SK-N-SH (cell line): ENCODE measurements around the gene APOLD1. TPM values are rescaled to one million over a fixed set of nuclear protein-coding genes. Genes with fewer than 3 reads are reported as not detected.
A peak's percentile ranks its signal among the peaks of the same experiment; 100 is the strongest.

ENCODE experiments used
- CTCF ChIA-PET: fragments of 300-600, 350-600 bp; formaldehyde crosslinking; extraction: SDS; loops from one replicate; lab custom pipeline; 2021; lab: Yijun Ruan, JAX
- POLR2A ChIA-PET: fragments of 350-600 bp; sonication (Branson Sonifier 250); formaldehyde crosslinking; extraction: SDS; loops from one replicate; lab custom pipeline; 2020; ENCODE audit warnings: antibody characterized with exemption, inconsistent platforms; lab: Yijun Ruan, JAX
- DNase-seq: peaks from one replicate; pipeline ENCODE4 v3.0.0; 2012
- H2AFZ ChIP-seq: fragments of 200-600 bp; sonication (generic); 2 replicates; pipeline ENCODE4 v1.8.1; 2016; ENCODE audit warnings: antibody characterized with exemption, mild to moderate bottlenecking, low read depth
- H3F3A ChIP-seq: fragments of 200-600 bp; sonication (generic); replicated peaks from 2 replicates; pipeline ENCODE3; 2016; ENCODE audit warnings: antibody characterized with exemption, mild to moderate bottlenecking; ENCODE audit not compliant: insufficient read depth
- H3K27ac ChIP-seq, 2 experiments: fragments of 200-500 bp in 1 of 2; fragments of 200-600 bp in 1 of 2; sonication (Bioruptor generic) in 1 of 2; sonication (generic), shearing (Covaris generic) in 1 of 2; 2 replicates each; pipeline versions ENCODE4 v1.5.1 to v1.6.1; 2014 to 2016; ENCODE audit warnings: low read depth in 2 of 2, inconsistent platforms in 1 of 2, low read length in 1 of 2, mild to moderate bottlenecking in 1 of 2, mixed read lengths in 1 of 2
- H3K27me3 ChIP-seq: fragments of 200-600 bp; sonication (generic), shearing (Covaris generic); 2 replicates; pipeline ENCODE4 v1.6.1; 2016; ENCODE audit warnings: mixed run types; ENCODE audit not compliant: insufficient read depth
- H3K36me3 ChIP-seq, 2 experiments: fragments of 200-500 bp in 1 of 2; fragments of 200-600 bp in 1 of 2; sonication (Bioruptor generic) in 1 of 2; sonication (generic) in 1 of 2; replicated peaks in 1 of 2; 2 replicates each; pipeline versions ENCODE3 to v1.5.1; 2014 to 2016; ENCODE audit warnings: low read length in 1 of 2, mild to moderate bottlenecking in 1 of 2; ENCODE audit not compliant: insufficient read depth in 2 of 2, control insufficient read depth in 1 of 2
- H3K4me1 ChIP-seq, 2 experiments: fragments of 200-500 bp in 1 of 2; fragments of 200-600 bp in 1 of 2; sonication (Bioruptor generic) in 1 of 2; sonication (generic), shearing (Covaris generic) in 1 of 2; 2 replicates each; pipeline versions ENCODE4 v1.5.1 to v1.6.1; 2014 to 2016; ENCODE audit warnings: low read depth in 1 of 2, low read length in 1 of 2, mixed run types in 1 of 2; ENCODE audit not compliant: insufficient read depth in 2 of 2, control insufficient read depth in 1 of 2
- H3K4me2 ChIP-seq: fragments of 200-600 bp; sonication (generic), shearing (Covaris generic); 2 replicates; pipeline ENCODE4 v1.6.1; 2017; ENCODE audit warnings: mixed run types
- H3K4me3 ChIP-seq, 2 experiments: fragments of 200-500 bp in 1 of 2; fragments of 200-600 bp in 1 of 2; sonication (Bioruptor generic) in 1 of 2; sonication (generic), shearing (Covaris generic) in 1 of 2; 2 replicates each; pipeline versions ENCODE4 v1.5.1 to v1.8.1; 2014 to 2016; ENCODE audit warnings: low read depth in 2 of 2, inconsistent platforms in 1 of 2, low read length in 1 of 2, mild to moderate bottlenecking in 1 of 2, mixed read lengths in 1 of 2, moderate library complexity in 1 of 2
- H3K79me2 ChIP-seq: fragments of 200-600 bp; sonication (generic); 2 replicates; pipeline ENCODE4 v1.8.1; 2017; ENCODE audit warnings: mild to moderate bottlenecking; ENCODE audit not compliant: insufficient read depth
- H3K9ac ChIP-seq: fragments of 200-600 bp; sonication (generic); 2 replicates; pipeline ENCODE4 v1.6.1; 2017; ENCODE audit warnings: mixed run types
- H3K9me2 ChIP-seq: fragments of 200-600 bp; sonication (generic); 2 replicates; pipeline ENCODE4 v1.6.1; 2017; ENCODE audit warnings: mixed run types
- H3K9me3 ChIP-seq: fragments of 200-600 bp; sonication (generic); 2 replicates; pipeline ENCODE4 v1.6.1; 2017; ENCODE audit warnings: mixed run types, mild to moderate bottlenecking, moderate library complexity
- H4K20me1 ChIP-seq: fragments of 200-600 bp; sonication (generic); 2 replicates; pipeline ENCODE4 v1.6.1; 2017; ENCODE audit warnings: mild to moderate bottlenecking, mixed run types; ENCODE audit not compliant: insufficient read depth
- CHD2 ChIP-seq: fragments of 150-350 bp; IDR thresholded peaks from 2 replicates; pipeline ENCODE4 v1.6.1; 2018; ENCODE audit warnings: low read length; ENCODE audit not compliant: partially characterized antibody
- EP300 ChIP-seq, 2 experiments: IDR thresholded peaks; 2 replicates each; pipeline versions ENCODE4 v1.4.0 to v1.6.1; 2012; ENCODE audit warnings: borderline replicate concordance in 1 of 2, low read depth in 1 of 2, low read length in 1 of 2
- FOSL2 ChIP-seq: IDR thresholded peaks from 2 replicates; pipeline ENCODE4 v1.4.0; 2012; ENCODE audit warnings: low read depth, mild to moderate bottlenecking, moderate library complexity, borderline replicate concordance
- FOXM1 ChIP-seq: IDR thresholded peaks from 2 replicates; pipeline ENCODE4 v1.4.0; 2012; ENCODE audit warnings: low read depth, mild to moderate bottlenecking
- GABPA ChIP-seq: IDR thresholded peaks from 2 replicates; pipeline ENCODE4 v1.4.0; 2012; ENCODE audit warnings: low read depth, mild to moderate bottlenecking
- GATA2 ChIP-seq: sonication (generic); formaldehyde crosslinking; IDR thresholded peaks from 2 replicates; pipeline ENCODE4 v1.5.0; 2020; ENCODE audit warnings: mild to moderate bottlenecking, missing genetic modification reagents
- IRF3 ChIP-seq: fragments of 150-350 bp; IDR thresholded peaks from 2 replicates; pipeline ENCODE4 v1.6.1; 2016; ENCODE audit warnings: mild to moderate bottlenecking, low read depth, low read length
- JUND ChIP-seq: IDR thresholded peaks from 2 replicates; pipeline ENCODE4 v1.4.0; 2012
- MEF2A ChIP-seq: IDR thresholded peaks from 2 replicates; pipeline ENCODE4 v1.4.0; 2012; ENCODE audit warnings: low read depth, borderline replicate concordance
- POLR2AphosphoS5 ChIP-seq: IDR thresholded peaks from 2 replicates; pipeline ENCODE4 v1.6.1; 2012; ENCODE audit warnings: low read depth, low read length
- RAD21 ChIP-seq: IDR thresholded peaks from 2 replicates; pipeline ENCODE4 v1.6.1; 2012; ENCODE audit warnings: mild to moderate bottlenecking, low read length
- RCOR1 ChIP-seq: fragments of 150-350 bp; IDR thresholded peaks from 2 replicates; pipeline ENCODE4 v1.6.1; 2017; ENCODE audit warnings: antibody characterized with exemption, low read length
- REST ChIP-seq: IDR thresholded peaks from 2 replicates; pipeline ENCODE4 v1.6.1; 2012; ENCODE audit warnings: mild to moderate bottlenecking, low read depth, low read length, moderate library complexity
- RFX5 ChIP-seq: IDR thresholded peaks from 2 replicates; pipeline ENCODE4 v1.6.1; 2012; ENCODE audit warnings: mild to moderate bottlenecking, improper control_type of control experiment, low read length
- RXRA ChIP-seq: IDR thresholded peaks from 2 replicates; pipeline ENCODE4 v1.4.0; 2012; ENCODE audit warnings: low read depth, mild to moderate bottlenecking, borderline replicate concordance
- SIN3A ChIP-seq: IDR thresholded peaks from 2 replicates; pipeline ENCODE4 v1.6.1; 2012; ENCODE audit warnings: low read depth, mild to moderate bottlenecking, low read length, moderate library complexity, borderline replicate concordance
- TAF1 ChIP-seq: IDR thresholded peaks from 2 replicates; pipeline ENCODE4 v1.6.1; 2012; ENCODE audit warnings: low read depth, mild to moderate bottlenecking, low read length, moderate library complexity, borderline replicate concordance
- TCF12 ChIP-seq: IDR thresholded peaks from 2 replicates; pipeline ENCODE4 v1.4.0; 2012
- TEAD4 ChIP-seq: IDR thresholded peaks from 2 replicates; pipeline ENCODE4 v1.4.0; 2012; ENCODE audit warnings: mild to moderate bottlenecking, borderline replicate concordance; ENCODE audit not compliant: insufficient read depth
- YY1 ChIP-seq: IDR thresholded peaks from 2 replicates; pipeline ENCODE4 v1.4.0; 2012; ENCODE audit warnings: low read depth, mild to moderate bottlenecking
- WGBS: methylation state at CpG from one replicate; pipeline ENCODE4 v1.1.6; 2017; ENCODE audit warnings: low lambda C conversion rate; 5-methylcytosine and 5-hydroxymethylcytosine counted together
- polyA plus RNA-seq, 3 experiments: library from polyadenylated mRNA; depleted of rRNA; stranded (reverse); fragments of >200 nt; gene quantifications; 2 replicates each; pipeline ENCODE4 v1.2.3, GENCODE V29; 2012
- TF ChIP-seq, protein P1 (sequence below): IDR thresholded peaks from 2 replicates; pipeline ENCODE4; 2012
- TF ChIP-seq, protein P2 (sequence below): fragments of 200-600 bp; sonication (generic); IDR thresholded peaks from 2 replicates; pipeline ENCODE4 v1.6.1; 2017; ENCODE audit warnings: antibody characterized with exemption, mild to moderate bottlenecking, moderate library complexity
- TF ChIP-seq, protein P3 (sequence below): IDR thresholded peaks from 2 replicates; pipeline ENCODE4 v1.4.0; 2012; ENCODE audit warnings: low read depth, borderline replicate concordance

The APOLD1 gene
- polyA plus RNA-seq, 1 of the 3 experiments (the other 2 are of a cell fraction), result 1.7 TPM

DNA sequence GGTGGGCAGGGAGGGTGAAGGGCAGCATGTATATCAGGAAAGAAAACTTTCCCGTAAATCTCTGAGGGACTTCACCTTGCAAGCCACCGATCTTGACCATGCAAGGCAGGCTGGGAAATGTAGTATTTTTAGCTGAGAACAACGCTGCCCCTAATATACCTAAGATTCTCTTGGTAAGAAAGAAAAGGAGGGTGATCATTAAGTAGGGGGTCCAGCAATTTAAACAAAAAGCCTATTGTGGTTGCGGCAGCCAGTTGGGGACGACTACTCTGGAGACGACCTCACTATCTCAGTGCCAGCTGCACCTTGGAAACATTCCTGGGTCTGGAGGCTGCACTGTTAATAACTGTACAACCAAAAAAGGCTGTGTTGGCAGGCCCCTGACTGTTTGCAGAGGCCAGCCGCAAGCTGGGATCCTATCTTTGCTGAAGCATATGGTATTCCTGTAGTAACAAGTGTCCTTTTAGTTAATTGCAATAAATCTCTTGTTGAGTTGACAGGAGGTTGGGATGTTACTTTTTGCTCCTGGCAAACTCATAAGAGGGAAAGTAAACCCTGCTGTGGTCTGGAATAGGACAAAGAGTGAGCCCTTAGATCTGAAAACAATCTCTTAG lies 6.4 kb downstream of the APOLD1 start:
- POLR2A ChIA-PET, result interaction anchor here (0.6 to 1.5 kb wide), 5 partner anchors 22 to 387 kb away, joined by 3 to 8 read pairs (median 4); partner anchors contain the start of gene DDX47
- CTCF ChIA-PET, result interaction anchor here (0.7 to 1.9 kb wide), 8 partner anchors 12 to 420 kb away, joined by 3 to 12 read pairs (median 6); no protein-coding TSS in a partner anchor
- no peak for TF ChIP-seq TAF1
- no peak for TF ChIP-seq RFX5
- no peak for TF ChIP-seq TEAD4
- TF ChIP-seq, protein P1, sequence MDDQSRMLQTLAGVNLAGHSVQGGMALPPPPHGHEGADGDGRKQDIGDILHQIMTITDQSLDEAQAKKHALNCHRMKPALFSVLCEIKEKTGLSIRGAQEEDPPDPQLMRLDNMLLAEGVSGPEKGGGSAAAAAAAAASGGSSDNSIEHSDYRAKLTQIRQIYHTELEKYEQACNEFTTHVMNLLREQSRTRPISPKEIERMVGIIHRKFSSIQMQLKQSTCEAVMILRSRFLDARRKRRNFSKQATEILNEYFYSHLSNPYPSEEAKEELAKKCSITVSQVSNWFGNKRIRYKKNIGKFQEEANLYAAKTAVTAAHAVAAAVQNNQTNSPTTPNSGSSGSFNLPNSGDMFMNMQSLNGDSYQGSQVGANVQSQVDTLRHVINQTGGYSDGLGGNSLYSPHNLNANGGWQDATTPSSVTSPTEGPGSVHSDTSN, result peak; percentile 49
- no peak for TF ChIP-seq YY1
- no peak for TF ChIP-seq FOXM1
- TF ChIP-seq, protein P2, sequence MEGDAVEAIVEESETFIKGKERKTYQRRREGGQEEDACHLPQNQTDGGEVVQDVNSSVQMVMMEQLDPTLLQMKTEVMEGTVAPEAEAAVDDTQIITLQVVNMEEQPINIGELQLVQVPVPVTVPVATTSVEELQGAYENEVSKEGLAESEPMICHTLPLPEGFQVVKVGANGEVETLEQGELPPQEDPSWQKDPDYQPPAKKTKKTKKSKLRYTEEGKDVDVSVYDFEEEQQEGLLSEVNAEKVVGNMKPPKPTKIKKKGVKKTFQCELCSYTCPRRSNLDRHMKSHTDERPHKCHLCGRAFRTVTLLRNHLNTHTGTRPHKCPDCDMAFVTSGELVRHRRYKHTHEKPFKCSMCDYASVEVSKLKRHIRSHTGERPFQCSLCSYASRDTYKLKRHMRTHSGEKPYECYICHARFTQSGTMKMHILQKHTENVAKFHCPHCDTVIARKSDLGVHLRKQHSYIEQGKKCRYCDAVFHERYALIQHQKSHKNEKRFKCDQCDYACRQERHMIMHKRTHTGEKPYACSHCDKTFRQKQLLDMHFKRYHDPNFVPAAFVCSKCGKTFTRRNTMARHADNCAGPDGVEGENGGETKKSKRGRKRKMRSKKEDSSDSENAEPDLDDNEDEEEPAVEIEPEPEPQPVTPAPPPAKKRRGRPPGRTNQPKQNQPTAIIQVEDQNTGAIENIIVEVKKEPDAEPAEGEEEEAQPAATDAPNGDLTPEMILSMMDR, result no peak
- no peak for TF ChIP-seq SIN3A
- no peak for TF ChIP-seq IRF3
- no peak for TF ChIP-seq RXRA
- TF ChIP-seq GATA2 (CRISPR knock-in tag), result peak; percentile 73
- TF ChIP-seq RAD21, result no peak
- TF ChIP-seq GABPA, result no peak
- TF ChIP-seq REST, result no peak
- peak; percentile 32; the same call in 1 of the 2 replicates for TF ChIP-seq POLR2AphosphoS5
- peak in 1 of 2 experiments; percentile 73; a peak in 3 of 4 replicates for TF ChIP-seq EP300 (IDR thresholded peaks at IDR 0.05; ENCODE audit: borderline replicate concordance in 1 of 2, low read depth in 1 of 2, low read length in 1 of 2)
- TF ChIP-seq RCOR1, result peak; percentile 97
- TF ChIP-seq CHD2, result peak; percentile 82
- peak; percentile 69 for TF ChIP-seq TCF12
- TF ChIP-seq MEF2A, result no peak
- TF ChIP-seq JUND, result no peak
- TF ChIP-seq FOSL2, result no peak
- TF ChIP-seq, protein P3, sequence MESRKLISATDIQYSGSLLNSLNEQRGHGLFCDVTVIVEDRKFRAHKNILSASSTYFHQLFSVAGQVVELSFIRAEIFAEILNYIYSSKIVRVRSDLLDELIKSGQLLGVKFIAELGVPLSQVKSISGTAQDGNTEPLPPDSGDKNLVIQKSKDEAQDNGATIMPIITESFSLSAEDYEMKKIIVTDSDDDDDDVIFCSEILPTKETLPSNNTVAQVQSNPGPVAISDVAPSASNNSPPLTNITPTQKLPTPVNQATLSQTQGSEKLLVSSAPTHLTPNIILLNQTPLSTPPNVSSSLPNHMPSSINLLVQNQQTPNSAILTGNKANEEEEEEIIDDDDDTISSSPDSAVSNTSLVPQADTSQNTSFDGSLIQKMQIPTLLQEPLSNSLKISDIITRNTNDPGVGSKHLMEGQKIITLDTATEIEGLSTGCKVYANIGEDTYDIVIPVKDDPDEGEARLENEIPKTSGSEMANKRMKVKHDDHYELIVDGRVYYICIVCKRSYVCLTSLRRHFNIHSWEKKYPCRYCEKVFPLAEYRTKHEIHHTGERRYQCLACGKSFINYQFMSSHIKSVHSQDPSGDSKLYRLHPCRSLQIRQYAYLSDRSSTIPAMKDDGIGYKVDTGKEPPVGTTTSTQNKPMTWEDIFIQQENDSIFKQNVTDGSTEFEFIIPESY, result no peak

More for the DNA sequence above, 6.4 kb downstream of the APOLD1 start:
- H3K36me3 ChIP-seq, result no peaks in the 10 kb centered on the region
- no peaks in the 10 kb centered on the region for H3K27me3 ChIP-seq
- H3K4me1 ChIP-seq, result peaks cover 7 to 38% of the 10 kb centered on the region in 2 experiments; a peak in 3 of 4 replicates
- no peaks in the 10 kb centered on the region for H3K79me2 ChIP-seq
- H2AFZ ChIP-seq, result peak overlapping the region; percentile 22; the same call in 1 of the 2 replicates
- peaks cover 5% of the 10 kb centered on the region for H3F3A ChIP-seq
- H3K4me2 ChIP-seq, result peak overlapping the region; percentile 58
- H3K9ac ChIP-seq, result no peak overlapping the region
- DNase-seq, result peak; percentile 69
- peak overlapping the region in 1 of 2 experiments; percentile 93; a peak in 2 of 4 replicates for H3K27ac ChIP-seq
- WGBS, result 7% methylated on average over 7 of the region's 7 CpGs
- H4K20me1 ChIP-seq, result no peaks in the 10 kb centered on the region
- peak overlapping the region in 1 of 2 experiments; percentile 33; a peak in 3 of 4 replicates for H3K4me3 ChIP-seq
- no peaks in the 10 kb centered on the region for H3K9me3 ChIP-seq
- no peaks in the 10 kb centered on the region for H3K9me2 ChIP-seq
